ENCODE results near the gene SRCAP.

Gene SRCAP

DNA sequence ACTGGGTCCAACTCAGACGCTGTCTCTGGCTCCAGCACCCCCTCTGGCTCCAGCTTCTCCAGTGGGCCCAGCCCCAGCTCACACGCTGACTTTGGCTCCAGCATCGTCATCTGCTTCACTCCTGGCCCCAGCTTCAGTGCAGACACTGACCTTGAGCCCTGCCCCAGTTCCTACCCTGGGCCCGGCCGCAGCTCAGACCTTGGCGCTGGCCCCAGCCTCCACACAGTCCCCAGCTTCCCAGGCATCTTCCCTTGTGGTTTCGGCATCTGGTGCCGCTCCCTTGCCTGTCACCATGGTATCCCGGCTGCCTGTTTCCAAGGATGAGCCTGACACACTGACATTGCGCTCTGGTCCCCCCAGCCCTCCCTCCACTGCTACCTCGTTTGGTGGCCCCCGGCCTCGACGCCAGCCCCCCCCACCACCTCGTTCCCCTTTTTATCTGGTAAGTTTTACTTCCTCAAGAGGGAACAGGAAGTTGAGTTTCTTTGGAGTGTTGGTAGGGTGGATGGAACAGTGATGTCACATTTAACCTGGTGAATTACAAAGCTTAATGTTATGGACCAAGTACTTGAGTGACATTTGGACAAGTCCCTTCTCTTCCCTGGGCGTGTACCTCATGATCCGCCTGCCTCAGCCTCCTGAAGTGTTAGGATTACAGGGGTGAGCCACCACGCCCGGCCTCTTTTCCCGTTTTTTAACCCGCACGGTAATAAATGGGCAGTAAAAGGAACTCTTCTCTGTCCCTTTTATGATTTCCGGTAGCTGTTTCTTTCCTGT lies 25.9 kb downstream of the SRCAP start:
- peak overlapping the region; percentile 74 for H3K27ac Mint-ChIP-seq
- DNase-seq = no peak

DNA sequence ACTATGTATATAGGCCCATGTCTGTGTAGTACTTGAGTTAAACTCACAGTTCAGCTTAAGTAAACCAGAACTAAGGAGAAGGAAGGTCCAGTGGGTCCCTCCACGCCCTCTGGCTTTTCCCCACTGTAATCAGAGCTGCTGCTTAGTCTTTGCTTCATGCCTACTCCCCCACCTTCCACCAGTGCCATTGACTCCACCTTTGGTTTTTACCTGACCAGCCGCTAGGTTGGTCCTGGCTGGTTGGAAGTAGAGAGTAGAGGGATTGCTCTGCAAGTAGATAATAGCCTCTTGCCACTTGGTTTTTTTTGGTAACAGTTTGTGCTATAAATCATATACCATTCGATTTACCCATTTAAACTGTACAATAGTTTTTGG lies 26.4 kb downstream of the SRCAP start:
- DNase-seq = no peak
- H3K27me3 Mint-ChIP-seq = no peaks in the 10 kb centered on the region
- H3K36me3 Mint-ChIP-seq (ENCODE audit: low read depth) = peaks cover 98% of the 10 kb centered on the region
- H3K4me1 Mint-ChIP-seq (ENCODE audit: low read depth) = peaks cover 15% of the 10 kb centered on the region
- no peaks in the 10 kb centered on the region for H3K9me3 Mint-ChIP-seq
- peak overlapping the region; percentile 55 for H3K27ac Mint-ChIP-seq
- H3K4me3 Mint-ChIP-seq = no peak overlapping the region

More for the DNA sequence above, 25.9 kb downstream of the SRCAP start:
- H3K9me3 Mint-ChIP-seq = no peaks in the 10 kb centered on the region
- H3K27me3 Mint-ChIP-seq = no peaks in the 10 kb centered on the region
- no peak overlapping the region for H3K4me3 Mint-ChIP-seq
- H3K36me3 Mint-ChIP-seq (ENCODE audit: low read depth) = peaks cover 98% of the 10 kb centered on the region
- peaks cover 14% of the 10 kb centered on the region for H3K4me1 Mint-ChIP-seq (ENCODE audit: low read depth)

DNA sequence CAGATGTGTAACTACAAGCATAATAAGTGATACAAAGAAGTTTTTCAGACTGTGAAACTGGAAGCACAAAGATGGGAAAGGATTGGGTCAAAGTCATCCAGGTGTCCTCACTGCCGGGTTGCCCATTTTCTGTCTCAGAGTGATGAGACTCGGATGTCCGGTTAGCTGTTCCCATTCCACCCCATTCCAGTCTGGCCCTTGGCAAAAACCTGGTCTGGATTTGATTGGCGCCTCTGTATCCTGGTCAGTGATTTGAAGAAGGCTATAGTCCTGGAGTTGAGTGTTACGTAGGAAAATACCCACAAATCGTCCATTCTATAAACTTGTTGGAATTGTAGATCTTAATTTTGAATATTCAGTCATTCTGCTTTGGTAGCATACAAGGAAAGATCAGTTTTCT lies 29.4 kb downstream of the SRCAP start:
- Mint-ChIP-seq H3K27me3 (no peaks in the 10 kb centered on the region), H3K4me3 (no peak overlapping the region), H3K36me3 (ENCODE audit: low read depth) (peaks cover 98% of the 10 kb centered on the region)

DNA sequence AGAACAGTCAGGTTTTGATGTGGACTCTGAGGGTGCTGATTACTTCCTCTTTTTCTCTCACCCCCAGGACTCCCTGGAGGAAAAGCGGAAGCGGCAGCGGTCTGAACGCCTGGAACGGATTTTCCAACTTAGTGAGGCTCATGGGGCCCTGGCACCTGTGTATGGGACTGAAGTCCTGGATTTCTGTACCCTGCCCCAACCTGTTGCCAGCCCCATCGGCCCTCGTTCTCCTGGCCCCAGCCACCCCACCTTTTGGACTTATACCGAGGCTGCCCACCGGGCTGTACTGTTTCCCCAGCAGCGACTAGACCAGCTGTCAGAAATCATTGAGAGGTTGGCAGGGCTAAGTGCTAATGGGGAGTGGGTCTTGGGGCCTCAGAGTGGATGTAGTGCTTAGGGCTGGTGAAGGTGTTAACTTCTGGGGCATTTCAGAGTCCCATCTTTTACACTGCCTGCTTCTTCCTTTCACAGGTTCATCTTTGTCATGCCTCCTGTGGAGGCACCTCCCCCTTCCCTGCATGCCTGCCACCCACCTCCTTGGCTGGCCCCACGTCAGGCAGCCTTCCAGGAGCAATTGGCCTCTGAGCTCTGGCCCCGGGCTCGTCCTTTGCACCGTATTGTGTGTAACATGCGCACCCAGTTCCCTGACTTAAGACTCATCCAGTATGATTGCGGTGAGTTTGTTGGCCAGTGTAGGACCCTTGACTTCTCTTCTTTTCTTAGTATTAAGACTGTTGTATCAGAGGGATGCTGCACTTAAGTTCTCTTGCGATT lies 30.1 kb downstream of the SRCAP start:
- no peaks in the 10 kb centered on the region for H3K27me3 Mint-ChIP-seq
- DNase-seq = no peak
- H3K9me3 Mint-ChIP-seq = no peaks in the 10 kb centered on the region
- H3K4me1 Mint-ChIP-seq (ENCODE audit: low read depth) = peaks cover 19% of the 10 kb centered on the region
- H3K4me3 Mint-ChIP-seq = no peak overlapping the region
- no peak overlapping the region for H3K27ac Mint-ChIP-seq
- H3K36me3 Mint-ChIP-seq (ENCODE audit: low read depth) = peaks cover 98% of the 10 kb centered on the region

More for the DNA sequence above, 29.4 kb downstream of the SRCAP start:
- H3K27ac Mint-ChIP-seq = peak overlapping the region; percentile 42
- no peaks in the 10 kb centered on the region for H3K9me3 Mint-ChIP-seq
- no peak for DNase-seq
- peaks cover 20% of the 10 kb centered on the region for H3K4me1 Mint-ChIP-seq (ENCODE audit: low read depth)

DNA sequence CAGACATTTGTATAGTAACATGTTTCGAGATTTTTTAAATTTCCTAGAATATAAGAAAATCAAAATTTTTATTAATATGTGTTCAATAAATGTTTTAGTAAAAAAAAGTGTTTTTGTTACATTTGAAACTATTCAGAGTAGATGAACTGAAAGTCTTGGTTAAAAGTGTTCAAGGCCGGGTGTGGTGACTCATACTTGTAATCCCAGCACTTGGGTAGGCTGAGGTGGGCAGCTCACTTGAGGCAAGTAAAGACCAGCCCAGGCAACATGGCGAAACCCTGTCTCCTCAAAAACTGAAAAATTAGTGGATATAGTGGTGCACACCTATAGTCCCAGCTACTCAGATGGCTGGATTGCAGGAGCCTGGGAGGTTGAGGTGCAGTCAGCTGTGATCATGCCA lies 32.4 kb downstream of the SRCAP start:
- DNase-seq = no peak
- Mint-ChIP-seq H3K4me1 (ENCODE audit: low read depth) (peaks cover 12% of the 10 kb centered on the region), H3K36me3 (ENCODE audit: low read depth) (peaks cover 97% of the 10 kb centered on the region), H3K4me3 (no peak overlapping the region), H3K9me3 (no peaks in the 10 kb centered on the region), H3K27ac (peak overlapping the region; percentile 47), H3K27me3 (no peaks in the 10 kb centered on the region)

DNA sequence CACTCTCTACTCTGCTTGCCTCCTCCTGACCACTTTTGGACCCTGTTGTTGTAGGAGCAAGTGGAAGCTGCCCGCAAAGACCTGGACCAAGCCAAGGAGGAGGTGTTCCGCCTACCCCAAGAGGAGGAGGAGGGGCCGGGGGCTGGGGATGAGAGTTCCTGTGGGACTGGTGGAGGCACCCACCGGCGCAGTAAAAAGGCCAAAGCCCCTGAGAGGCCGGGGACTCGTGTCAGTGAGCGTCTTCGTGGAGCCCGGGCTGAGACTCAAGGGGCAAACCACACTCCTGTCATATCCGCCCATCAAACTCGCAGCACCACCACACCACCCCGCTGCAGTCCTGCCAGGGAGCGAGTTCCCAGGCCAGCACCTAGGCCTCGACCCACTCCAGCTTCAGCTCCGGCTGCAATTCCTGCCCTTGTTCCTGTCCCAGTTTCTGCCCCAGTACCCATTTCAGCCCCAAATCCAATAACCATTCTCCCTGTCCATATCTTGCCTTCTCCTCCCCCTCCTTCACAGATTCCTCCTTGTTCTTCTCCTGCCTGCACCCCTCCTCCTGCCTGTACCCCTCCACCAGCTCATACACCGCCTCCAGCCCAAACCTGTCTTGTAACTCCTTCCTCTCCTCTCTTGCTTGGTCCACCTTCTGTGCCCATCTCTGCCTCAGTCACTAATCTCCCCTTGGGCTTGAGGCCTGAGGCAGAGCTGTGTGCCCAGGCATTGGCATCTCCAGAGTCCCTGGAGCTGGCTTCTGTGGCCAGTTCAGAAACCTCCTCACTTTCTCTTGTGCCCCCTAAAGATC lies 38.2 kb downstream of the SRCAP start:
- H3K4me1 Mint-ChIP-seq (ENCODE audit: low read depth) = peaks cover 21% of the 10 kb centered on the region
- no peak overlapping the region for H3K4me3 Mint-ChIP-seq
- no peak for DNase-seq
- H3K27me3 Mint-ChIP-seq = no peaks in the 10 kb centered on the region
- H3K9me3 Mint-ChIP-seq = no peaks in the 10 kb centered on the region
- peaks cover 96% of the 10 kb centered on the region for H3K36me3 Mint-ChIP-seq (ENCODE audit: low read depth)
- peak overlapping the region; percentile 63 for H3K27ac Mint-ChIP-seq

DNA sequence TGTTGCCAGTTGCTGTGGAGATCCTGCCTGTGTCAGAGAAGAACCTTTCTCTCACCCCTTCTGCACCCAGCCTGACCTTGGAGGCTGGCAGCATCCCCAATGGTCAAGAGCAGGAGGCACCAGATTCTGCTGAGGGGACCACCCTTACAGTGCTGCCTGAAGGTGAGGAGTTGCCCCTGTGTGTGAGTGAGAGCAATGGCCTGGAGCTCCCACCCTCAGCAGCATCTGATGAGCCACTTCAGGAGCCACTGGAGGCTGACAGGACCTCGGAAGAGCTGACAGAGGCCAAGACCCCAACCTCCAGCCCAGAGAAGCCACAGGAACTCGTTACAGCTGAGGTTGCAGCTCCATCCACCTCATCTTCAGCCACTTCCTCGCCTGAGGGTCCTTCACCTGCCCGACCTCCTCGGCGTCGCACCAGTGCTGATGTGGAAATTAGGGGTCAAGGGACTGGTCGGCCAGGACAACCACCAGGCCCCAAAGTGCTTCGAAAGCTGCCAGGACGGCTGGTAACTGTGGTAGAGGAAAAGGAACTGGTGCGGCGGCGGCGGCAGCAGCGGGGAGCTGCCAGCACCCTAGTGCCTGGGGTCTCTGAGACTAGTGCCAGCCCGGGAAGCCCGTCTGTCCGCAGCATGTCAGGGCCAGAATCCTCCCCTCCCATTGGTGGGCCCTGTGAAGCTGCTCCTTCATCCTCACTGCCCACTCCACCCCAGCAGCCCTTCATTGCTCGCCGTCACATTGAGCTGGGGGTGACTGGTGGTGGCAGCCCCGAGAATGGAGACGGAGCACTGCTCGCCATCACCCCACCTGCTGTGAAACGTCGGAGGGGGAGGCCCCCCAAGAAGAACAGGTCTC lies 39.0 kb downstream of the SRCAP start:
- Mint-ChIP-seq H3K4me3 (no peak overlapping the region), H3K27me3 (no peaks in the 10 kb centered on the region), H3K36me3 (ENCODE audit: low read depth) (peaks cover 96% of the 10 kb centered on the region), H3K27ac (peak overlapping the region; percentile 63), H3K9me3 (no peaks in the 10 kb centered on the region), H3K4me1 (ENCODE audit: low read depth) (peaks cover 21% of the 10 kb centered on the region)
- DNase-seq = no peak

DNA sequence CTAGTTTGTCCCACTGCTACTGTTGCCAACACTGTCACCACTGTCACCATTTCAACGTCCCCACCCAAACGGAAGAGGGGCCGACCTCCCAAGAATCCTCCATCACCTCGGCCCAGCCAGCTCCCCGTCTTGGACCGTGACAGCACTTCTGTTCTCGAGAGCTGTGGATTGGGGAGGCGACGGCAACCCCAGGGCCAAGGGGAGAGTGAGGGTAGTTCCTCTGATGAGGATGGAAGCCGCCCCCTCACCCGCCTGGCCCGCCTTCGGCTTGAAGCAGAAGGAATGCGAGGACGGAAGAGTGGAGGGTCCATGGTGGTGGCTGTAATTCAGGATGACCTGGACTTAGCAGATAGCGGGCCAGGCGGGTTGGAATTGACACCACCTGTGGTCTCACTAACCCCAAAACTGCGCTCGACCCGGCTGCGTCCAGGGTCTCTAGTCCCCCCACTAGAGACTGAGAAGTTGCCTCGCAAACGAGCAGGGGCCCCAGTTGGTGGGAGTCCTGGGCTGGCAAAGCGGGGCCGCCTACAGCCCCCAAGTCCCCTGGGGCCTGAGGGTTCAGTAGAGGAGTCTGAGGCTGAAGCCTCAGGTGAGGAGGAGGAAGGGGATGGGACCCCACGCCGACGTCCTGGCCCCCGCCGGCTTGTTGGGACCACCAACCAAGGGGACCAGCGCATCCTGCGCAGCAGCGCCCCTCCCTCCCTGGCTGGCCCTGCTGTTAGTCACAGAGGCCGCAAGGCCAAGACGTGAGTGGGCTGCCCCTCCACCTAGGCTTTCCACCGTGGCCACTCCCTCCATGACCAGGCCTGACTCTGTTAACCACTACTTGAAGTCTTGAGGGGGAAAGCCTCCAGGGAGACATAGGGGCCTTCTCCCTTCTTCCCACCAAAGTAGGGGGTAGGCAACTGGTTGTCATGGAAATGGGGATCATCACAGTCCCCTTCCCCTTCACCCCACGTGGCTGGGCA lies 40.3 kb downstream of the SRCAP start:
- Mint-ChIP-seq H3K36me3 (ENCODE audit: low read depth) (peaks cover 94% of the 10 kb centered on the region), H3K27ac (peak overlapping the region; percentile 50), H3K27me3 (no peaks in the 10 kb centered on the region), H3K9me3 (no peaks in the 10 kb centered on the region), H3K4me3 (no peak overlapping the region), H3K4me1 (ENCODE audit: low read depth) (peaks cover 21% of the 10 kb centered on the region)
- no peak for DNase-seq

DNA sequence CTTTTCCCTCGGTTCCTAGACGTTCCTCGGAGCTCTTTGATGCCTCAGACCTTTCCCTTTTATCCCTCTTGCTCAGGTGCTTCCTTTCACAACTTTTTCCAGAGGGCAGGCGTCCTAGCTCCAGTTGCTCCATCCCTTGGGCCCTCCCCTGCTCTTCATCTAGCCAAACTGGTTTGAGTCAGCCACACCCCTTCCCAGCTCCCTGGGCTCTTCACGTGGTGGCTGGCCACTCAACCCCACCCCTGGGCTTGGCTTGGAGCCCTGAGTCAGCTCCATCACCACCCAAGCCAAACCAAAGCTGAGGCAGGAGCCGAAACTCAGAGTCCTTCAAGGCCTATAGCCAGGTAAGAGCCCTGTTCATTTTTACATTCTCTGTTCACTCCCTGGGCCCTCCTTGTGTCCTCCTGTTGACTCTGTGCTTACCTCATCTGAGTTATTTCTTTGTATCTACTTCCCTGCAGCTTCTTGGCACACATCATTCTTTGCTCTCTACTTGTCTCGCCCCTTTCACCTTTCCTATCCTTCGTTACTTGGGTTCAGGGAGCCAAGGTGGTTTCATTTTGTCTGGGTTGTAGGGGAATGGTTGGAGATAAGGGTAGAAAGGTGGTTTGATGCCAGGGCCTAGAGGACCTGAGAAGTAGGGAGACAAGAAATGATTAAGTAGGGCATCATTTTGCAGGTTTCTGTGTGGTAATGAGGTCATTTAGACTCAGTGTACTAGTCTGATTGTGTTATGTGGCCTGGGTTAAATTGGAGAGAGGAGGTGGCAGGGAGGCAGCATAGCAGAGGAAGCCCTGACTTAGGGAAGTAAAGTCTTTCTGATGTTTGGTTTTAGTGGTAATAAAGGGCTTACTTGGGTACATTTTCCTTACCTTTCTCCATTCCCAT lies 41.6 kb downstream of the SRCAP start:
- no peaks in the 10 kb centered on the region for H3K27me3 Mint-ChIP-seq
- no peaks in the 10 kb centered on the region for H3K9me3 Mint-ChIP-seq
- peaks cover 21% of the 10 kb centered on the region for H3K4me1 Mint-ChIP-seq (ENCODE audit: low read depth)
- H3K36me3 Mint-ChIP-seq (ENCODE audit: low read depth) = peaks cover 92% of the 10 kb centered on the region
- DNase-seq = no peak
- no peak overlapping the region for H3K4me3 Mint-ChIP-seq
- peak overlapping the region; percentile 85 for H3K27ac Mint-ChIP-seq

DNA sequence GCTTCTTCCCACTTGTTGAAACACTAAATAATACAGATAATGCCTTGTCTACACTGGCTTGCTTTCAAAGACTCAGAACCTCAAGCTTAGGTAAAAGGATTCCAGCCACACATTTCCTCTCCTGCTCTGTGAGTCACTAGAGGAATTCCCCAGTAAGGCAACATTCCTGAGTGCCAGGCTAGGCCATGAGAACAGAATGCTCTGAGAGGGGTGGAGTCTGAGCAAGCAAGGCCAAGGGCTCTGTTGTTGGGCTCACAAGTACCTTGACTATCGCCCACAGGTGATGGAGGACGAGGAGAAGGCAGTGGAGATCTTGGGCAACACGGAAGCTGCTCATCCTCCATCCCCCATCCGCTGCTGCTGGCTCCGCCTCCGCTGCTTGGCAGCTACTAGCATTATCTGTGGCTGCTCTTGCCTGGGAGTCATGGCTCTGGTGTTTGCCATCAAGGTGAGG lies 42.5 kb downstream of the SRCAP start:
- H3K9me3 Mint-ChIP-seq = no peaks in the 10 kb centered on the region
- peaks cover 21% of the 10 kb centered on the region for H3K4me1 Mint-ChIP-seq (ENCODE audit: low read depth)
- peak overlapping the region; percentile 31 for H3K27ac Mint-ChIP-seq
- H3K4me3 Mint-ChIP-seq = no peak overlapping the region
- DNase-seq = no peak
- no peaks in the 10 kb centered on the region for H3K27me3 Mint-ChIP-seq
- peaks cover 84% of the 10 kb centered on the region for H3K36me3 Mint-ChIP-seq (ENCODE audit: low read depth)

DNA sequence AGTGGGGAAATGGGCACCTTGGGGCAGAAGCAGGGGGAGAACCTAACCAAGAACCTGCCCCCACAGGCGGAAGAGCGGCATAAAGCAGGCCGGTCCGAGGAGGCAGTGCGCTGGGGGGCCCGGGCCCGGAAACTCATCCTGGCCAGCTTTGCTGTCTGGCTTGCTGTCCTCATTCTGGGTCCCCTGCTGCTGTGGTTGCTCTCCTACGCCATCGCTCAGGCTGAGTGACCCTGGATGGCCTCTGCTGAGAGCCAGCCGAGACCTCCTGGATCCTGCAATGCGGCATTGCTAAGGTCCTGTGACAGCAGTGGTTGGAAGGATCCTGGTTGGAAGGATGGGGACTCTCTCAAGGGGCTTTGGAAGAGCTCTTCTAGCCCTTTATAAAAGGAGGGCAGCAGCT lies 44.7 kb downstream of the SRCAP start:
- Mint-ChIP-seq H3K4me1 (ENCODE audit: low read depth) (peaks cover 33% of the 10 kb centered on the region), H3K27ac (peak overlapping the region; percentile 70), H3K36me3 (ENCODE audit: low read depth) (peaks cover 69% of the 10 kb centered on the region), H3K9me3 (no peaks in the 10 kb centered on the region), H3K4me3 (no peak overlapping the region), H3K27me3 (no peaks in the 10 kb centered on the region)
- DNase-seq = no peak

DNA sequence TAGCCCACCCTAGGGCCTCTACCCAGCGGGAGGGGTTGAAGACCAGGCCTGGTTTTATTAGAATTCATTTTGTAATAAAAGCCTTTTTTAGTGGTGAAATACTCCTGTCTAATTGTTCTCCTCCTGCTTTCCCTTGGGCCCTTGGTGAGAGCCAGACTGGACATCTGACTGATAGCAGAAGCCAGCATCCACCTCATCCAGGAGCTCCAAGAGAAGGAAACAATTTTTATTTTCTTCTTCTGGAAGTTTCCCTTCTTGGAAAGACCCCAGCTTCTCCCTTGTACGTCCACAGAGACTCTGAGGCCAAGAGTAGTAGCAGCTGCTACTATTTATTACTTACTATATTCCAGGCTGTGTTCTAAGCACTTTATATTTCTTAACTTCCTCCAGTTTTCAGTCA lies 45.2 kb downstream of the SRCAP start:
- Mint-ChIP-seq H3K27ac (peak overlapping the region; percentile 71), H3K9me3 (no peaks in the 10 kb centered on the region), H3K4me3 (no peak overlapping the region), H3K4me1 (ENCODE audit: low read depth) (peaks cover 32% of the 10 kb centered on the region), H3K36me3 (ENCODE audit: low read depth) (peaks cover 65% of the 10 kb centered on the region), H3K27me3 (no peaks in the 10 kb centered on the region)
- DNase-seq = no peak
